DMS79 (cell line): ENCODE data around the gene GLRA1.
"Not testable (repeated sequence)": the region's sequence is repeated elsewhere in the genome, so short reads cannot be mapped to it uniquely, and the experiment has no call there.

Experiments used
- DNase-seq: peaks from one replicate; lab custom pipeline; 2025; lab: John Stamatoyannopoulos, UW

Gene GLRA1

GRCh38 chr5:151819830-151820229 is 104.8 kb downstream of the GLRA1 start:
- no peak for DNase-seq

GRCh38 chr5:151815051-151815450 is 109.6 kb downstream of the GLRA1 start:
- no peak for DNase-seq

- DNase-seq, result no peak
These were observed 111.8 kb downstream of the GLRA1 start for GRCh38 chr5:151812757-151813309.

DNA sequence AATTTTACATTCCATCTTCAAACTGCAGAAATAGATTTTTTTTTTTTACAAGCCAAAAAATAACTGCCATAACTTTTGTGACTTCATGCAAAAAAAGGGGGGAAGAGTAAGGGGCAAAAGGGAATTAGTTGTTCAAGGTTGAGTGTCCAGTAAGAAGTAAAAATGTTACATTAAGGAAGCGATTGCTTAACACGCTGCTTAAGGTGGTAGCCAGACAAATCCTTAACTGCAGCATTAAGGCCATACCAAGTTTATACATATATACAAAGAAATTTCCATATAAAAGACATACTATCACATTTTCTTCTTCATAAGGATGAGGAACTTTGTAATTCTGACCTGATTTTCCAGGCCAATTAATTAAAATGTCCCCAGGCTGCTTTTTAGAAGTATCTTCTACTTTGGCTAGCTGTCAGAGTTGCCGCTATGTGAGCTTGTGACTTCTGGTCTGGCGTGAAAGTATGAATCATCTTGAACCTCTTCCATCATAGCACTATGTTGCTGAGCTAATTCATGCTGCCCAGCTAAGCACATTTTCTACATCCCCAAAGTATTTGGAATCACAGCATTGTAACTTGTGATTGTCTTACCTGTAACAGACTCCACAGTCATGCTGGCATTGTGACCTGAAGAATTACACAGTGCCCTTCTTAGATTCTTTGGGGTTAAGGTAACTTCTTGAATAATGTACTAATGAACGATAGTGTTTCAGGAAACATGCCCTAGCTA is 112.9 kb downstream of the GLRA1 start:
- DNase-seq, result no peak

DNA sequence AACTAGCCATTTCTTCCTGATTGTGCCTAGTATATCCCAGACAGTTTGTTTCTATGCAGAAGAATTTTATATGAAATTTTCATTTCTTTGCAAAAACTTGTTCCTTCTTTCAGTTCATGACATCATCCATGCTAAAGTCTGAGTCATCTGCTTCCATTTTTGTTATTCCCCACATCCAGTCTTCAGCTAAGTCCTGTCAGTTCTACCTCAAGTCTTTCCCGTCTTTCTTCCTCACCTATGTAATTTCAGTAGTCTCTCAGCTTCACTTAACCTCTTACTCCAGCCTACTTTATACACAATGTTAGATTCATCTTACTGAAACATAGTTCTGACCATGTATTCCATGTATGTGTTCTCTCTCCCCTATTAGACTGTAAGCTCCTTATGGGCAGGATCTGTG is 113.8 kb downstream of the GLRA1 start:
- DNase-seq, result no peak

DNA sequence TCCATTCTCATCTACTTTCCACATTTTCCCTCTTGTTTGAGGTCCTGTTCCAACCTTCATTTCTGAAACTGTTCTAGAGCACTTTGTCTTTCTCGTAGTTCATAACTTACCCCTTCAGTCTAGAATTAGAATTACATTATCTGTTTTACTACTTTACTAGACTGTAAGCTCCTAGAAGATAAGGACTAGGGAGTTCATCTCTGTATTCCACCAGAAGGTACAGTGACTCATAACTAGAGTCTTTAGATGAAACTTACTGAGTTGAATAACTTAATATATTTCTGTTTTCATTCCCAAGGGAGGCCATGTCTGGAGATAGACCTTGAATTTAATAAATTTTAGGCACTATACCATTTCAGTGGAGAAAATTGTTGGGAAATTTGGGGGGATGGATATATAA is 114.2 kb downstream of the GLRA1 start:
- DNase-seq, result no peak

DNA sequence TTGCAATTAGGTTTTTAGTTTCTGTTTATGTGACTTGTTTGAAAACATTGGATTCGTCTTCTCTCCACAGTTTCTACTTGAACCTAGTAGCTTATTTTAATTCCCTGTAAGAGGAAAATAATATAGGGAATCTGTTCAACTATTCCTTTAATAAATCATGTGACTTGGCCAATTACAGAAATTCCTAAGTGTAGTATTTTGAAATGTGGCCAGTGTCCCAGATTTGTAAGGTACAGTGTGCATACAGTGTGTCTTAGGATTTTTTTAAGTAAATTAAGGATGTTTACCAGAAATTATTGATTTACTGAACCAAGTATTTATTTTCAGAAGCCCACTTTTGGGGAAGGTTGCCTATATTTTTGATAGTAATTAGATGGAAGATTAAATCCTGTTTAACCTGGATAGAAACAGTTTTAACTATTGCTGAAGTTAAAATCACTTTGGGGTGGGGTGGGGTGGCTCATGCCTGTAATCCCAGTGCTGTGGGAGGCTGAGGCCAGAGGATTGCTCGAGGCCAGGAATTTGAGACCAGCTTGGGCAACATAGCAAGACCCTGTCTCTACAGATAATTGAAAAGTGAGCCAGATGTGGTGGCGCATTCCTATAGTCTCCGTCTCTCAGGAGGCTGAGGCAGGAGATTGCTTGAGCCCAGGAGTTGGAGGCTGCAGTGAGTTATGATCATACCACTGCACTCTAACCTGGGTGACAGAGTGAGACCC is 116.0 kb downstream of the GLRA1 start:
- DNase-seq, result no peak

GRCh38 chr5:151805414-151806223 is 119.0 kb downstream of the GLRA1 start:
- no peak for DNase-seq

GRCh38 chr5:151800532-151800931 is 124.1 kb downstream of the GLRA1 start:
- DNase-seq, result no peak

DNA sequence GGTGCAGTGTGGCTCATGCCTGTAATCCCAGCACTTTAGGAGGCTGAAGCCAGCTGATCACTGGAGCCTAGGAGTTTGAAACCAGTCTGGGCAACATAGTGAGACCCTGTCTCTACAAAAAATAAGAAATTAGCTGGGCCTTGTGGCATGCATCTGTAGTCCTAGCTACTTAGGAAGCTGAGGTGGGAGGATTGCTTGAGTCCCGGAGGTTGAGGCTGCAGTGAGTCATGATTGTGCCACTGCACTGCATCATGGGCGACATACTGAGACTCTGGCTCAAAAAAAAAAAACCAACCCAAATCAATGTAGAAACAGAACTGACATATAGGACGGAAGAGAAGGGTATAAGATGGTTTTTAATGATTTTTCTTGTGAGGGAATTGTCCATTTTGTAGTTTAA is 125.2 kb downstream of the GLRA1 start:
- no peak for DNase-seq

DNA sequence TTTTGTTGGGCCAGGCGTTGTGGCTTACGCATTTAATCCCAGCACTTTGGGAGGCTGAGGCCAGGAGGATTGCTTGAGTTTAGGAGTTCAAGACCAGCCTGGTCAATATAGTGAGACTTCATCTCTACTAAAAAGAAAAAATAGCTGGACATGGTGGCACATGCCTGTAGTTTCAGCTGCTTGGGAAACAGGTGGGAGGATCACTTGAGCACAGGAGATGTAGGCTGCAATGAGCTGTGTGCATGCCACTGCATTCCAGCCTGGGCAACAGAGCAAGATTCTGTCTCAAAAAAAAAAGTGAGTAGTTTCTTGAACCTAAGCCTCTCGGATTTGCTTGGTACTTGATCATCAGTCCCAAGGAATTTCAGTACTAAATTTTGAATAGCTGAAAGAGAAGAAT is 126.0 kb downstream of the GLRA1 start:
- no peak for DNase-seq

DNA sequence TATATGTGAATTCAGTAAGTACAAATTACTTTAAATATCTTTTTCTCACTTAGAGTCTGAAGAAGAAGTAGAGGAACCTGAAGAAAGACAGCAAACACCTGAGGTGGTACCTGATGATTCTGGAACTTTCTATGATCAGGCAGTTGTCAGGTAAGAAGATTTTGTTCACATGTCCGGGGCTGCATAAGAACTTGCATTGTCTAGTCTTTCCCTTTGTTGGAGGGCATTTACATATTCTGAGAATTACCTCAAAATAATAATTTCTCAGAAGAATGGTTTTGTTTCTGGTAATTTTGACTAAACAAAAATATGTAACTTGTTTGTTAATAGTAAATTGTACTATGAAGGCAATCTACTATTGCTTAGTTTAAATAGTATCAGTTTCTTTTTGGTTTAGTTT is 129.2 kb downstream of the GLRA1 start:
- DNase-seq, result no peak

GRCh38 chr5:151793358-151793757 is 131.3 kb downstream of the GLRA1 start:
- no peak for DNase-seq

- no peak for DNase-seq
These were observed 136.8 kb downstream of the GLRA1 start for GRCh38 chr5:151787817-151788216.

- DNase-seq, result no peak
These were observed 138.2 kb downstream of the GLRA1 start for GRCh38 chr5:151786468-151786867.

- DNase-seq, result no peak
These were observed 140.5 kb downstream of the GLRA1 start for GRCh38 chr5:151784141-151784540.

DNA sequence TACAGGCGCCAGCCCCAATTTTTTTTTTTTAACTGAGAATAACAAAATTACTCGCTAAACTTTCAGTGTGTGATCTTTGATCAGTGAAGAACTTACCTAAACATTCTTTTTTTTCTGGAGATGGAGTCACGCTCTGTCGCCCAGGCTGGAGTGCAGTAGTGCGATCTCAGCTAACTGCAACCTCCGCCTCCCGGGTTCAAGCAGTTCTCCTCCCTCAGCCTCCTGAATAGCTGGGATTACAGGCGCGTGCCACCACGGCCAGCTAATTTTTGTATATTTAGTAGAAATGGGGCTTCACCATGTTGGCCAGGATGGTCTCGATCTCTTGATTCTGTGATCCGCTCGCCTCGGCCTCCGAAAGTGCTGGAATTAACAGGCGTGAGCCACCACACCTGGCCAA is 141.0 kb downstream of the GLRA1 start:
- not testable (repeated sequence) for DNase-seq

DNA sequence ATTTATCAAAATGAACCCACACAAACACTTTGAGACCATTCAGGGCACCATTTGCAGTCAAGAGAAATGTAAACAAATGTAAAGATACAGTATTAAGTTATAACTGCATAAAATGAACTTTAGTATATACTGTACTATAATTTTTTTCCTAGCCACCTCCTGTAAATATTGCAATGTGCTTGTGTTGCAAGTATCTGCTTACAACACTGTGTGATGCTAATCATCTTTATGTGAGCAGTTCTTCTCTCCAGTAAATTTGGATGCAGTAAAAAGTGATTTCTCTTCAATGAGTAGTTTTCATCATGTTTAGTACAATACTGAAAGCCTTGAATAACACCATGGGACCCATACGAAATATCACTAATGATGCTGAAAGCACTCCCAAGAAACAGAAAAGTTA is 143.4 kb downstream of the GLRA1 start:
- DNase-seq, result no peak

DNA sequence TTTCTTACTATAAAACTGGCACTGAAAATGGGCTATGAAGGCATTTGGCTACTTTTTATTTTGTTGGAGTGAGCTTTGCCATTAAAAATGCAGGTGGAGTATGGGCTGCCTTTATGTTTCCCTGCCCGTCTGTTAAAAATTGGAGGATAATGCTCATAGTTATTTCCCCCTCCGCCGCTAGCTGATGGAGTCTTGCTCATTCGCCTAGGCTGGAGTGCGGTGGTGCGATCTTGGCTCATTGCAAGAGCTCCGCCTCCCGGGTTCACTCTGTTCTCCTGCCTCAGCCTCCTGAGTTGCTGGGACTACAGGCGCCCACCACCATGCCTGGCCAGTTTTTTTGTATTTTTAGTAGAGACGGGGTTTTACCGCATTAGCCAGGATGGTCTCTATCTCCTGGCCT is 144.3 kb downstream of the GLRA1 start:
- DNase-seq, result no peak

DNA sequence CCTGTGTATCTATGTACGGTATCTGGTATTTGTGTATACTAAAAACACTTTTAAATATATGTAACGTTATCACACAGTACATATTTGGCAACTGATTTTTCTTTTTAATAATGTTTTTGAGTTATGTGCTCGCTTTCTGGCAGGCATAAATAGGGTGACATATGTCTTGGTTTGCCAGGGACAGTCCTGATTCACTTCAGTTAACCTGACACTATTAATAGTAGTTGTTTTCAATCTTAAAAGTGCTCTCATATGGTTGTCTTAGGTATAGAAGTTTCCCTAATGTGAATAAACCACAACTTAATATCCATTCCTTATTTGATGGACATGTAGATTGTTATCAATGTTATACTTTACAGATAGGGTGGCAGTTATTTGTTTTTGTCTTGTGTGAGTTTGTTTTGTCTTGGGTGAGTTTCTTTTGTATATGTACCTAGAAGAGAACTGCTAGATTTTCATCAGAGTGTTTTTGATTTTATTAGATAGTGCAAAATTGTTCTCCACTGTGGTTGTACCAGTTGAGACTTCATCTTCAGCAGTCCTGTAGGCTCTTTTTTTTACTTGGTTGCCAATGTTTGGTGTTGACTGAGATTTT is 145.0 kb downstream of the GLRA1 start:
- DNase-seq, result no peak

DNA sequence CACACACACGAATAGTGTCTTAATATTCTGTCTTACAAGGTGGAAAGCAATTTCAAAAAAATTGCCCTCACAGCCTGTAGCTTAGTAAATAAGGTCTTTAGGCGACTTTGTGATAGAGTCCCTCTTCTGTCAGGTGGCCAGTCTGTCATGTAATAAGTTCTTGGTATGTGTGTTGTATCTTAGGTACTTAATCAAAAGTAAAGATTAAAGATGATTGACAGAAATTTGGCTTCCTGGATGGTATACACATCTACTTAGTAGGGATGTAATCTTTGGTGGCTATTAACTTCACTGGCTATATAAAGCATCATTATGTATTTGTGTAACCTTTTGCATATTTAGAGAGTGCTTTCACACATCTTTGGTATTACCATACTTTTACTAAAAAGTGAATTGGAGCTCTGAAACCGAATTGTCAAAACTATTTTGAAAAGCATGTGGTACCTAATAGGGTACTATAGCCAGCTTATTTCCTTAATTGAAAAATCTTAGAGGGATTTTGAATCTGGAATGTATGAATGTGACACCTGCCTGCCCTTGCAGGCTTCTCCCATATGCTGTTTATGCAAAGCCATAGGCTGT is 149.5 kb downstream of the GLRA1 start:
- DNase-seq, result no peak

DNA sequence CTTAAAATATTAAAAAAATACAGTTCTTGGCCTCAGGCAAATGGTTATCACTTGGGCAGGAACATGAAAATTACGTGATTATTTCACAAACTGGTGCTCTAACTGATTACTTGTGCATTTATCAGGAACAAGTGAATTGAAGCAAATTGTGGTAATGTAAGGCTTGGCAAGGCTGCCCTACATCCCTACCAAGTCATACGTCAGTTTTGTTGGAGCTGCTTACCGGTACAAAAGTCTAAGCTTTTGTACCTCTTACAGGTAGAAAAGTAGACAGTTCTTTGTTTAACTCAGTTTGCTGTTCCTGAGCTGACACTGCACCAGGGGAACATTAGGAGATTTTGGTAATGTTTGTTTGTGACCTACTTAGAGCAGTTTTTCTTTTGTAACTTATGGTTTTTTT is 150.7 kb downstream of the GLRA1 start:
- DNase-seq, result no peak
